T-helper 22 cell (primary cell): ENCODE results near the gene OOEP.

Experiments used
- DNase-seq: peaks from one replicate; pipeline ENCODE4 v3.0.0-alpha.2; 2020; ENCODE audit warnings: low read depth

The OOEP gene

GRCh38 chr6:73364549-73364948, 5.1 kb downstream of the OOEP start:
- no peak for DNase-seq

GRCh38 chr6:73364121-73364520, 5.6 kb downstream of the OOEP start:
- no peak for DNase-seq

GRCh38 chr6:73363537-73363875, 6.2 kb downstream of the OOEP start:
- no peak for DNase-seq

- DNase-seq = no peak
Measured at GRCh38 chr6:73362869-73363536, 6.7 kb downstream of the OOEP start.

- DNase-seq = no peak
Measured at GRCh38 chr6:73362358-73362757, 7.3 kb downstream of the OOEP start, which contains the start of gene KHDC3L. Gene KHDC3L, plus strand, starts transcription at chr6:73362658. Its CDS starts 72 bp downstream, at chr6:73362730.

GRCh38 chr6:73353636-73354593, 15.8 kb downstream of the OOEP start, which contains the start of gene DPPA5:
Gene DPPA5, minus strand, starts transcription at chr6:73354276. Its CDS starts 51 bp downstream, at chr6:73354225.
- DNase-seq = no peak

GRCh38 chr6:73349311-73349710, 20.4 kb downstream of the OOEP start:
- DNase-seq = no peak

GRCh38 chr6:73348550-73349204, 21.0 kb downstream of the OOEP start:
- no peak for DNase-seq

GRCh38 chr6:73343164-73343563, 26.5 kb downstream of the OOEP start:
- DNase-seq = no peak

GRCh38 chr6:73342174-73342573, 27.5 kb downstream of the OOEP start:
- DNase-seq = no peak

- DNase-seq = no peak
Measured at GRCh38 chr6:73341335-73341734, 28.4 kb downstream of the OOEP start.

GRCh38 chr6:73340048-73340447, 29.6 kb downstream of the OOEP start:
- no peak for DNase-seq

GRCh38 chr6:73339340-73339739, 30.4 kb downstream of the OOEP start:
- DNase-seq = no peak

- DNase-seq = no peak
Measured at GRCh38 chr6:73329201-73329600, 40.5 kb downstream of the OOEP start.

- no peak for DNase-seq
Measured at GRCh38 chr6:73328790-73329189, 40.9 kb downstream of the OOEP start.

- no peak for DNase-seq
Measured at GRCh38 chr6:73325656-73326055, 44.0 kb downstream of the OOEP start.

GRCh38 chr6:73323323-73323722, 46.4 kb downstream of the OOEP start:
- DNase-seq = no peak
